Fibroblast of pulmonary artery (primary cell): Measurements from ENCODE around the gene PRICKLE1.

Experiments used
- DNase-seq: peaks from one replicate; pipeline ENCODE4 v3.0.0-alpha.2; 2010; ENCODE audit warnings: low read depth
- H3K4me3 ChIP-seq: replicated peaks from 2 replicates; pipeline ENCODE4 v1.5.1; 2011; ENCODE audit warnings: low read depth, mild to moderate bottlenecking, control low read depth, low read length, moderate library complexity
- CTCF ChIP-seq: IDR thresholded peaks from 2 replicates; pipeline ENCODE4 v1.5.1; 2011; ENCODE audit warnings: mild to moderate bottlenecking, control low read depth, low read length, inconsistent platforms; ENCODE audit errors: missing control alignments

PRICKLE1 gene

GRCh38 chr12:42564556-42564955 is 25.0 kb downstream of the PRICKLE1 start:
- DNase-seq: no peak
- no peak for TF ChIP-seq CTCF
- H3K4me3 ChIP-seq: no peak overlapping the region

GRCh38 chr12:42560977-42561376 is 28.6 kb downstream of the PRICKLE1 start:
- H3K4me3 ChIP-seq: no peak overlapping the region
- TF ChIP-seq CTCF: no peak
- no peak for DNase-seq

GRCh38 chr12:42557586-42558172 is 31.9 kb downstream of the PRICKLE1 start:
- DNase-seq: no peak
- H3K4me3 ChIP-seq: no peak overlapping the region
- no peak for TF ChIP-seq CTCF

DNA sequence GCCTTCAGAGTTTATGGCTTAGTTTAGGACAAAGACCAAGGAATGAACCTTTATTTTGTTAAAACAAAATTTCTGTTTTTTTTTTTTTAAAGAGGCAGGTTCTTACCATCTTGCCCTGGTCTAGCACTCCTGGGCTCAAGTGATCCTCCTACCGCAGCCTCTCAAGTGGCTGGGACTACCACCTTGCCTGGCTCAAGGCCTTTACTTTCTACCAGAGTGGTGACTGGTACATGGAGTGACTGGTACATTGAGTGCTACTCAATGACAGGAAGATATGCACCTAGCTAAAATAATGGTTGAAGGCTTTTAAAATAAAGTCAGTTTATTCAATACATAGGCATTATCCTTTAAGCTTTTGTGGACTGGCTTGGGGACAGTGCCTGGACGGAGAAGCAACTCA is 32.6 kb downstream of the PRICKLE1 start:
- no peak for TF ChIP-seq CTCF
- no peak overlapping the region for H3K4me3 ChIP-seq
- no peak for DNase-seq

- no peak overlapping the region for H3K4me3 ChIP-seq
- TF ChIP-seq CTCF: no peak
- DNase-seq: no peak
Observed at GRCh38 chr12:42552822-42553221, 36.7 kb downstream of the PRICKLE1 start.

DNA sequence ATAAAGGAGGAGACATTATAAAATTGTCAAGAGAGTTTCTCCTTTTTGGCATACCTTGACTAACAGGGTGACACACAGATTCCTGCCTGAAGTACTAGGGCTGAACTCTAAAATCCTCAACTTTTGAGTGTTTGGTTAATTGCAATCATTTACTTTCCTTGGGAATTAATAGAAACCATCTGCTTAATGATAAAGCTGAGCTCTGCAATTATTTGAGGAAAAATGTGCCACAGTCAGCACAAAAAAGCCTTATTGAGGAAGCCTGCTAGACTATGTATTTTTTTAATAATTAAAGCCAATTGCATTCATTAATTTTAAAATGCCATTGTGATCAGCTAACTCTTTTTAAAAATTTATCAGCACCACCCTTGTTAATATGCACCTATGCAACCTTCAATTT is 38.7 kb downstream of the PRICKLE1 start:
- no peak overlapping the region for H3K4me3 ChIP-seq
- DNase-seq: no peak
- no peak for TF ChIP-seq CTCF

GRCh38 chr12:42546709-42547108 is 42.8 kb downstream of the PRICKLE1 start:
- TF ChIP-seq CTCF: no peak
- no peak overlapping the region for H3K4me3 ChIP-seq
- no peak for DNase-seq
